ENCODE results near the gene BTG1. TPM values are rescaled to one million over a fixed set of nuclear protein-coding genes. Genes with fewer than 3 reads are reported as not detected.

Gene BTG1
- total and polyA plus RNA-seq, 9 of the 15 experiments (the other 6 are each of a cell fraction or from before 2014, with no cell fraction given): 3.7 to 28.6 (median 7.4) TPM

- TF ChIP-seq, protein P1, sequence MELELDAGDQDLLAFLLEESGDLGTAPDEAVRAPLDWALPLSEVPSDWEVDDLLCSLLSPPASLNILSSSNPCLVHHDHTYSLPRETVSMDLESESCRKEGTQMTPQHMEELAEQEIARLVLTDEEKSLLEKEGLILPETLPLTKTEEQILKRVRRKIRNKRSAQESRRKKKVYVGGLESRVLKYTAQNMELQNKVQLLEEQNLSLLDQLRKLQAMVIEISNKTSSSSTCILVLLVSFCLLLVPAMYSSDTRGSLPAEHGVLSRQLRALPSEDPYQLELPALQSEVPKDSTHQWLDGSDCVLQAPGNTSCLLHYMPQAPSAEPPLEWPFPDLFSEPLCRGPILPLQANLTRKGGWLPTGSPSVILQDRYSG (tag; conservative IDR thresholded peaks at IDR 0.05; ENCODE audit: low read depth): no peak
- no peak for TF ChIP-seq ZFP30 (CRISPR knock-in tag; IDR thresholded peaks at IDR 0.05; ENCODE audit: borderline replicate concordance)
- TF ChIP-seq ZNF76 (CRISPR knock-in tag; IDR thresholded peaks at IDR 0.05; ENCODE audit: borderline replicate concordance): no peak
- TF ChIP-seq ETV6 (IDR thresholded peaks at IDR 0.05; ENCODE audit: borderline replicate concordance in 1 of 2, low read depth in 2 of 2, low read length in 1 of 2): no peak
- TF ChIP-seq ETV6 (CRISPR knock-in tag; IDR thresholded peaks at IDR 0.05; ENCODE audit: borderline replicate concordance): no peak
- TF ChIP-seq MXD1 (CRISPR knock-in tag; IDR thresholded peaks at IDR 0.05; ENCODE audit: borderline replicate concordance, poor library complexity, severe bottlenecking): no peak
- TF ChIP-seq HLTF (IDR thresholded peaks at IDR 0.05): no peak
- no peak for TF ChIP-seq ZZZ3 (IDR thresholded peaks at IDR 0.05)
- TF ChIP-seq, protein P2, sequence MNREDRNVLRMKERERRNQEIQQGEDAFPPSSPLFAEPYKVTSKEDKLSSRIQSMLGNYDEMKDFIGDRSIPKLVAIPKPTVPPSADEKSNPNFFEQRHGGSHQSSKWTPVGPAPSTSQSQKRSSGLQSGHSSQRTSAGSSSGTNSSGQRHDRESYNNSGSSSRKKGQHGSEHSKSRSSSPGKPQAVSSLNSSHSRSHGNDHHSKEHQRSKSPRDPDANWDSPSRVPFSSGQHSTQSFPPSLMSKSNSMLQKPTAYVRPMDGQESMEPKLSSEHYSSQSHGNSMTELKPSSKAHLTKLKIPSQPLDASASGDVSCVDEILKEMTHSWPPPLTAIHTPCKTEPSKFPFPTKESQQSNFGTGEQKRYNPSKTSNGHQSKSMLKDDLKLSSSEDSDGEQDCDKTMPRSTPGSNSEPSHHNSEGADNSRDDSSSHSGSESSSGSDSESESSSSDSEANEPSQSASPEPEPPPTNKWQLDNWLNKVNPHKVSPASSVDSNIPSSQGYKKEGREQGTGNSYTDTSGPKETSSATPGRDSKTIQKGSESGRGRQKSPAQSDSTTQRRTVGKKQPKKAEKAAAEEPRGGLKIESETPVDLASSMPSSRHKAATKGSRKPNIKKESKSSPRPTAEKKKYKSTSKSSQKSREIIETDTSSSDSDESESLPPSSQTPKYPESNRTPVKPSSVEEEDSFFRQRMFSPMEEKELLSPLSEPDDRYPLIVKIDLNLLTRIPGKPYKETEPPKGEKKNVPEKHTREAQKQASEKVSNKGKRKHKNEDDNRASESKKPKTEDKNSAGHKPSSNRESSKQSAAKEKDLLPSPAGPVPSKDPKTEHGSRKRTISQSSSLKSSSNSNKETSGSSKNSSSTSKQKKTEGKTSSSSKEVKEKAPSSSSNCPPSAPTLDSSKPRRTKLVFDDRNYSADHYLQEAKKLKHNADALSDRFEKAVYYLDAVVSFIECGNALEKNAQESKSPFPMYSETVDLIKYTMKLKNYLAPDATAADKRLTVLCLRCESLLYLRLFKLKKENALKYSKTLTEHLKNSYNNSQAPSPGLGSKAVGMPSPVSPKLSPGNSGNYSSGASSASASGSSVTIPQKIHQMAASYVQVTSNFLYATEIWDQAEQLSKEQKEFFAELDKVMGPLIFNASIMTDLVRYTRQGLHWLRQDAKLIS (CRISPR knock-in tag; IDR thresholded peaks at IDR 0.05): no peak
- no peak for TF ChIP-seq TEAD1 (CRISPR knock-in tag; IDR thresholded peaks at IDR 0.05)
- no peak for TF ChIP-seq ZBTB9 (CRISPR knock-in tag; IDR thresholded peaks at IDR 0.05)
- no peak for TF ChIP-seq HCFC1 (IDR thresholded peaks at IDR 0.05; ENCODE audit: low read depth, low read length)
- TF ChIP-seq EZH2 (IDR thresholded peaks at IDR 0.05; ENCODE audit: borderline replicate concordance, low read depth, low read length): no peak
- TF ChIP-seq SMARCA5 (IDR thresholded peaks at IDR 0.05): no peak
- TF ChIP-seq PML (IDR thresholded peaks at IDR 0.05; ENCODE audit: low read length): no peak
- TF ChIP-seq COPS2 (conservative IDR thresholded peaks at IDR 0.05): no peak
- peak; percentile 60 for TF ChIP-seq CXXC5 (CRISPR knock-in tag; IDR thresholded peaks at IDR 0.05)
- 0 out of 2 replicates have a peak, but pooled peaks have one; percentile 10 for TF ChIP-seq CBFA2T2 (conservative IDR thresholded peaks at IDR 0.05)
- TF ChIP-seq FOXP1 (CRISPR knock-in tag; IDR thresholded peaks at IDR 0.05): no peak
Measured at GRCh38 chr12:92149563-92149962, 3.9 kb upstream of the BTG1 start (continued).

All from K562 (cell line).